Natural killer cell (primary cell): ENCODE data around the gene ETV1. TPM values are rescaled to one million over a fixed set of nuclear protein-coding genes. Genes with fewer than 3 reads are reported as not detected.

Experiments
- ATAC-seq, 3 donors: fragments of 150-1000 bp in 2 of 3; fragments of 200-7000 bp in 1 of 3; cut with Tn5 transposase; 1 replicate in 1 of 3; 2 replicates in 2 of 3; pipeline ENCODE4 v1.10.0; 2021; ENCODE audit warnings: mild to moderate bottlenecking in 2 of 3, moderate library complexity in 2 of 3
- DNase-seq, 2 donors: peaks; one replicate each; pipeline versions ENCODE4 v3.0.0 to v3.0.0-alpha.2; 2013 to 2021; ENCODE audit warnings: mixed read lengths in 1 of 2
- H3K27ac ChIP-seq: one replicate; pipeline ENCODE4 v1.5.1; 2013; ENCODE audit warnings: mild to moderate bottlenecking, low read length
- H3K27me3 ChIP-seq: one replicate; pipeline ENCODE4 v1.6.1; 2013; ENCODE audit warnings: low read length; ENCODE audit not compliant: control insufficient read depth, insufficient read depth
- H3K36me3 ChIP-seq: one replicate; pipeline ENCODE4 v1.6.1; 2013; ENCODE audit warnings: low read length; ENCODE audit not compliant: control insufficient read depth, insufficient read depth
- H3K4me1 ChIP-seq: one replicate; pipeline ENCODE4 v1.6.1; 2013; ENCODE audit warnings: low read length; ENCODE audit not compliant: control insufficient read depth, insufficient read depth
- H3K4me3 ChIP-seq: one replicate; pipeline ENCODE4 v1.5.1; 2013; ENCODE audit warnings: low read length
- H3K9me3 ChIP-seq: one replicate; pipeline ENCODE4 v1.6.1; 2013; ENCODE audit warnings: low read length; ENCODE audit not compliant: control insufficient read depth, insufficient read depth
- H3K27ac Mint-ChIP-seq, 2 donors: one replicate each; pipeline ENCODE4 v1.8.0; 2022; ENCODE audit warnings: mild to moderate bottlenecking in 2 of 2, mixed read lengths in 2 of 2, moderate library complexity in 1 of 2
- H3K27me3 Mint-ChIP-seq, 2 donors: one replicate each; pipeline ENCODE4 v1.8.0; 2022; ENCODE audit warnings: low read depth in 2 of 2, mixed read lengths in 2 of 2
- H3K36me3 Mint-ChIP-seq: one replicate; pipeline ENCODE4 v1.8.0; 2022; ENCODE audit warnings: mixed read lengths
- H3K4me1 Mint-ChIP-seq, 2 donors: one replicate each; pipeline ENCODE4 v1.8.0; 2022; ENCODE audit warnings: mixed read lengths in 2 of 2
- H3K4me3 Mint-ChIP-seq: one replicate; pipeline ENCODE4 v1.8.0; 2022; ENCODE audit warnings: mild to moderate bottlenecking, moderate library complexity, mixed read lengths
- H3K9me3 Mint-ChIP-seq, 2 donors: one replicate each; pipeline ENCODE4 v1.8.0; 2022; ENCODE audit warnings: mixed read lengths in 2 of 2
- CTCF ChIP-seq: fragments of 200-600 bp; IDR thresholded peaks from one replicate; pipeline ENCODE4 v1.8.0; 2022; ENCODE audit warnings: antibody characterized with exemption
- WGBS: methylation state at CpG from one replicate; pipeline ENCODE4 v1.1.7; 2013; ENCODE audit warnings: missing lambda C conversion rate; ENCODE audit not compliant: insufficient coverage; 5-methylcytosine and 5-hydroxymethylcytosine counted together
- intact Hi-C: fragments of 100-400 bp; cut with micrococcal nuclease; formaldehyde crosslinking; loops from one replicate; pipeline ENCODE4 v1.14.2; 2022
- total RNA-seq, 4 donors: library from RNA; stranded (reverse); fragments of 120-200 nt in 1 of 4; gene quantifications; one replicate each; pipeline versions ENCODE4 v1.2.3 to v1.2.4, GENCODE V29; 2013 to 2022

Gene ETV1
- total RNA-seq, 3 donors from 2014 or later (not counting 1 experiment from before 2014, with no cell fraction given): 0.53 TPM; not detected in 2

DNA sequence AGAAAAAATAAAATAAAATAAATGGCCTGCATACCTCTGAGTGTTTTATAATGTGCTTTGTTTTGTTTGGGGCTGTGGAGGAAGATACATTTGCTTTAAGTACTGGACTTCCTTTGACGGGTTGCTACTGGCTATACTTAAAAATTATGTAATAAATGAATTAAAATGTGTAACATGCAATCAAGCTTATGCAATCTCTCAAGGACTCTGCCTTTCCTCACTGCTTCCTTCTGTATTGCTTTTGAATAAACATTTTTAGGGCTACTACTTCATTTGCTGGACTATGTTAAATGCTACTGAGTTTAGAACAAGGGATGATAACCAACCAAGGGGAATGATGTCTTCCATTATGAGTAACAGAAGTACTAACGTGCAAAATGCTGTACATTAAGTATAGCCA, 91.6 kb downstream of the ETV1 start:
- no peak overlapping the region for H3K27ac ChIP-seq
- no peaks in the 10 kb centered on the region for H3K9me3 ChIP-seq
- Mint-ChIP-seq H3K4me3 (no peak overlapping the region), H3K36me3 (no peaks in the 10 kb centered on the region), H3K9me3 (no peaks in the 10 kb centered on the region), H3K4me1 (peaks cover 12 to 13% of the 10 kb centered on the region in 2 donors), H3K27ac (no peak overlapping the region), H3K27me3 (peaks cover 2 to 12% of the 10 kb centered on the region in 2 donors)
- intact Hi-C loops: no loop called here
- no peaks in the 10 kb centered on the region for H3K27me3 ChIP-seq
- H3K36me3 ChIP-seq: no peaks in the 10 kb centered on the region
- WGBS: 92% methylated on average over 2 of the region's 2 CpGs
- H3K4me1 ChIP-seq: no peaks in the 10 kb centered on the region
- H3K4me3 ChIP-seq: no peak overlapping the region
- no peak for DNase-seq
- ATAC-seq: no peak
- no peak for TF ChIP-seq CTCF

GRCh38 chr7:13894954-13895353, 94.5 kb downstream of the ETV1 start:
- intact Hi-C loops: no loop called here
- no peaks in the 10 kb centered on the region for H3K36me3 Mint-ChIP-seq

GRCh38 chr7:13894377-13894776, 95.1 kb downstream of the ETV1 start:
- Histone ChIP-seq H3K36me3 (no peaks in the 10 kb centered on the region), H3K4me1 (no peaks in the 10 kb centered on the region), H3K27ac (no peak overlapping the region), H3K9me3 (no peaks in the 10 kb centered on the region), H3K27me3 (no peaks in the 10 kb centered on the region), H3K4me3 (no peak overlapping the region)
- Mint-ChIP-seq H3K4me3 (no peak overlapping the region), H3K4me1 (peaks cover 12 to 13% of the 10 kb centered on the region in 2 donors), H3K27ac (no peak overlapping the region), H3K36me3 (no peaks in the 10 kb centered on the region), H3K27me3 (peaks cover 2 to 25% of the 10 kb centered on the region in 2 donors), H3K9me3 (no peaks in the 10 kb centered on the region)
- WGBS: 70% methylated on average over 2 of the region's 2 CpGs
- DNase-seq (no peak), ATAC-seq (no peak)
- TF ChIP-seq CTCF: no peak
- intact Hi-C loops: no loop called here

More at GRCh38 chr7:13894954-13895353, 94.5 kb downstream of the ETV1 start:
- Histone ChIP-seq H3K9me3 (no peaks in the 10 kb centered on the region), H3K4me3 (no peak overlapping the region), H3K36me3 (no peaks in the 10 kb centered on the region), H3K27me3 (no peaks in the 10 kb centered on the region), H3K27ac (no peak overlapping the region), H3K4me1 (no peaks in the 10 kb centered on the region)
- H3K4me1 Mint-ChIP-seq: peaks cover 12 to 13% of the 10 kb centered on the region in 2 donors
- ATAC-seq (no peak), DNase-seq (no peak)
- TF ChIP-seq CTCF: no peak
- no peaks in the 10 kb centered on the region for H3K9me3 Mint-ChIP-seq
- H3K27ac Mint-ChIP-seq: no peak overlapping the region
- H3K27me3 Mint-ChIP-seq: peaks cover 2 to 25% of the 10 kb centered on the region in 2 donors
- WGBS: 91% methylated on average over 3 of the region's 4 CpGs
- H3K4me3 Mint-ChIP-seq: no peak overlapping the region

GRCh38 chr7:13890793-13891192, 98.7 kb downstream of the ETV1 start:
- intact Hi-C loops: no loop called here
- H3K27me3 ChIP-seq: no peaks in the 10 kb centered on the region
- Mint-ChIP-seq H3K4me1 (no peaks in the 10 kb centered on the region), H3K27ac (no peak overlapping the region), H3K27me3 (peaks cover 0 to 15% of the 10 kb centered on the region in 2 donors), H3K9me3 (no peaks in the 10 kb centered on the region), H3K4me3 (no peak overlapping the region), H3K36me3 (no peaks in the 10 kb centered on the region)
- H3K4me3 ChIP-seq: no peak overlapping the region
- WGBS: 92% methylated on average over 3 of the region's 4 CpGs
- H3K36me3 ChIP-seq: no peaks in the 10 kb centered on the region
- no peak for ATAC-seq
- H3K27ac ChIP-seq: no peak overlapping the region
- DNase-seq: no peak
- H3K9me3 ChIP-seq: no peaks in the 10 kb centered on the region
- no peaks in the 10 kb centered on the region for H3K4me1 ChIP-seq
- no peak for TF ChIP-seq CTCF
